Body of pancreas (tissue), 4 donors: ENCODE results near the gene TMEM245. TPM values are rescaled to one million over a fixed set of nuclear protein-coding genes. Genes with fewer than 3 reads are reported as not detected.

ENCODE experiments used
- ATAC-seq: fragments of 150-250 bp; one replicate; pipeline ENCODE4 v1.9.1; 2016
- DNase-seq, 4 donors: peaks; one replicate each; pipeline ENCODE4 v3.0.0-alpha.2; 2019
- H3K27ac ChIP-seq, 4 donors: fragments of 200-600 bp; sonication (generic); 1 replicate in 3 of 4; 2 replicates in 1 of 4; pipeline versions ENCODE4 v1.5.1 to v1.6.1; 2016 to 2019; ENCODE audit warnings: mild to moderate bottlenecking in 1 of 4, mixed read lengths in 1 of 4, moderate library complexity in 1 of 4
- H3K27me3 ChIP-seq, 2 donors: fragments of 200-600 bp; sonication (generic); one replicate each; pipeline ENCODE4 v1.6.0; 2016; ENCODE audit warnings: mild to moderate bottlenecking in 1 of 2
- H3K36me3 ChIP-seq, 2 donors: fragments of 200-600 bp; sonication (generic); replicated peaks in 1 of 2; 2 replicates each; pipeline ENCODE4 v1.5.1; 2016; ENCODE audit warnings: low read depth in 2 of 2; ENCODE audit not compliant: insufficient read depth in 1 of 2
- H3K4me1 ChIP-seq: fragments of 200-600 bp; sonication (generic); one replicate; pipeline ENCODE4 v1.6.0; 2016
- H3K4me3 ChIP-seq, 2 donors: fragments of 200-600 bp; sonication (generic); 1 replicate in 1 of 2; 2 replicates in 1 of 2; pipeline ENCODE4 v1.5.1; 2016 to 2019
- H3K9me3 ChIP-seq, 3 donors: fragments of 200-600 bp; sonication (generic); 1 replicate in 2 of 3; 2 replicates in 1 of 3; pipeline ENCODE4 v1.5.1; 2016
- CTCF ChIP-seq, 7 experiments: fragments of 450-650 bp in 4 of 7; fragments of 200-600 bp in 3 of 7; sonication (generic) in 3 of 7; IDR thresholded peaks; one replicate each; pipeline ENCODE4 v1.5.1; 2016 to 2019; ENCODE audit warnings: antibody characterized with exemption in 7 of 7
- POLR2A ChIP-seq, 3 donors: fragments of 450-650 bp; IDR thresholded peaks; one replicate each; pipeline ENCODE4 v1.6.1; 2016; ENCODE audit warnings: antibody characterized with exemption in 3 of 3, mild to moderate bottlenecking in 2 of 3
- WGBS, 2 donors: methylation state at CpG; one replicate each; pipeline ENCODE4 v1.1.5; 2017; 5-methylcytosine and 5-hydroxymethylcytosine counted together
- intact Hi-C: fragments of 100-400 bp; cut with DNase I; formaldehyde crosslinking; loops from one replicate; pipeline ENCODE4 v1.15.1; 2023
- total RNA-seq, 2 donors: library from RNA; depleted of rRNA; stranded (reverse); fragments of >200 nt; gene quantifications; one replicate each; pipeline ENCODE4 v1.1.0, GENCODE V29; 2016

The TMEM245 gene
- total RNA-seq, 2 donors from 2014 or later: 38.9 to 47.0 TPM

- DNase-seq: no peak
- whole genome bisulfite sequencing, 2 donors: 95% methylated on average over 4 of the region's 4 CpGs
- H3K27ac ChIP-seq: no peak overlapping the region
Measured at GRCh38 chr9:109030426-109030825, 89.3 kb downstream of the TMEM245 start.

GRCh38 chr9:109028457-109028856 lies 91.3 kb downstream of the TMEM245 start:
- intact Hi-C loops: no loop called here
- WGBS, 2 donors: 89 to 98% methylated on average over 4 of the region's 4 CpGs
- ATAC-seq: no peak
- DNase-seq: no peak
- peaks cover 6% of the 10 kb centered on the region for H3K4me1 ChIP-seq
- H3K4me3 ChIP-seq: no peak overlapping the region
- no peaks in the 10 kb centered on the region for H3K9me3 ChIP-seq
- no peak for TF ChIP-seq POLR2A (IDR thresholded peaks at IDR 0.05)
- no peak for TF ChIP-seq CTCF (IDR thresholded peaks at IDR 0.05)
- peaks cover 0 to 1% of the 10 kb centered on the region in 2 donors for H3K36me3 ChIP-seq
- H3K27me3 ChIP-seq: no peaks in the 10 kb centered on the region
- H3K27ac ChIP-seq: no peak overlapping the region

More at GRCh38 chr9:109030426-109030825, 89.3 kb downstream of the TMEM245 start:
- Histone ChIP-seq H3K4me1 (peaks cover 6% of the 10 kb centered on the region), H3K27me3 (no peaks in the 10 kb centered on the region), H3K4me3 (no peak overlapping the region), H3K9me3 (no peaks in the 10 kb centered on the region), H3K36me3 (peaks cover 0 to 4% of the 10 kb centered on the region in 2 donors)
- TF ChIP-seq POLR2A (IDR thresholded peaks at IDR 0.05): no peak
- TF ChIP-seq CTCF (IDR thresholded peaks at IDR 0.05): no peak
- no peak for ATAC-seq
- intact Hi-C loops: no loop called here

GRCh38 chr9:109027176-109027575 lies 92.6 kb downstream of the TMEM245 start:
- no peak for DNase-seq

GRCh38 chr9:109026306-109026705 lies 93.4 kb downstream of the TMEM245 start:
- TF ChIP-seq CTCF (IDR thresholded peaks at IDR 0.05): no peak
- no peak for TF ChIP-seq POLR2A (IDR thresholded peaks at IDR 0.05)
- intact Hi-C loops: no loop called here
- Histone ChIP-seq H3K27ac (no peak overlapping the region), H3K9me3 (no peaks in the 10 kb centered on the region), H3K27me3 (no peaks in the 10 kb centered on the region), H3K4me3 (no peak overlapping the region), H3K4me1 (peaks cover 17% of the 10 kb centered on the region), H3K36me3 (no peaks in the 10 kb centered on the region)
- ATAC-seq: no peak
- no peak for DNase-seq
- WGBS, 2 donors: 92 to 93% methylated on average over 7 of the region's 7 CpGs

More at GRCh38 chr9:109027176-109027575, 92.6 kb downstream of the TMEM245 start:
- Histone ChIP-seq H3K9me3 (no peaks in the 10 kb centered on the region), H3K36me3 (no peaks in the 10 kb centered on the region), H3K27me3 (no peaks in the 10 kb centered on the region), H3K27ac (no peak overlapping the region), H3K4me1 (peaks cover 17% of the 10 kb centered on the region), H3K4me3 (no peak overlapping the region)
- 48 to 67% methylated on average over 2 of the region's 2 CpGs for WGBS, 2 donors
- no peak for ATAC-seq
- intact Hi-C loops: no loop called here
- TF ChIP-seq POLR2A (IDR thresholded peaks at IDR 0.05) (no peak), CTCF (IDR thresholded peaks at IDR 0.05) (no peak)

- TF ChIP-seq CTCF (IDR thresholded peaks at IDR 0.05) (no peak), POLR2A (IDR thresholded peaks at IDR 0.05) (no peak)
- H3K27me3 ChIP-seq: no peaks in the 10 kb centered on the region
- intact Hi-C loops: no loop called here
- no peak overlapping the region for H3K4me3 ChIP-seq
- ATAC-seq: no peak
- peaks cover 17% of the 10 kb centered on the region for H3K4me1 ChIP-seq
- DNase-seq: no peak
- no peak overlapping the region for H3K27ac ChIP-seq
- no peaks in the 10 kb centered on the region for H3K9me3 ChIP-seq
- H3K36me3 ChIP-seq: no peaks in the 10 kb centered on the region
Measured at GRCh38 chr9:109022873-109023272, 96.9 kb downstream of the TMEM245 start.
